Midbrain (tissue), 1 donor: ENCODE results near the gene SKAP1.
"Not testable (repeated sequence)": the region's sequence is repeated elsewhere in the genome, so short reads cannot be mapped to it uniquely, and the experiment has no call there.

Experiments used
- DNase-seq: peaks from one replicate; lab custom pipeline; 2025; lab: John Stamatoyannopoulos, UW

The SKAP1 gene

DNA sequence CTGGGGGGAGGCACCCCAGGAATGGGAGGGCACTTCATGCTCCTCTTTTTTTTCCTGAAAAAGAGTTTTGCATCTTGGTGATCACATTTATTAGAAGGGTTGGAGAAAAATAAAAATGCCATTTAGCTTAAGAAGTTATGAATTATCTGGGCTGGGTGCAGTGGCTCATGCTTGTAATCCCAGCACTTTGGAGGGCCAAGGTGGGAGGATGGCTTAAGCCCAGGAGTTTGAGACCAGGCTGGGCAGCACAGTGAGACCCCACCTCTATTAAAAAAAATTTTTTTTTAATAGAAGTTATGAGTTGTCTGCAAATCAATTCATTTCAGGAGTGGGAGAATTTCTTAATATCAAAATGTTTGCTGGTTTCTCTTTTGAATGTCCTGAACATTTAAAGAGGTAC, 219.0 kb downstream of the SKAP1 start:
- DNase-seq: no peak

DNA sequence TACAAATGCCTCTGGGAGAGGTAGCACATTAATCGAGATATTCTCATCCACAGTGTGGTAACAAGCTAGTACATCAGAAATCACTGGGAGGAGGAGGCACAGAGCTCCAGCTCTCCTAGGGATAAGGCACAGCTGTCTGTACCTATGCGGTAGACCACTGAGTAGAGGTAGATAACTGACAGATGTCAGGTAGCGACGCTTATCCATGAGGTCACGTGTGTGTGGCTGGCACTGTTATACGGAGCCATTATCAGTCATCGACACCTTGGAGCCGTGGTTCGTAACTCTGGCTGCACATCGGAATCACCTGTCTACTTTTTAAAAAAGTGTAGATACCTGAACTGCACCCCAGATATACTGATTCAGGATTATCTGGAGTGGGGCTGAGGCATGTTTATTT, 220.0 kb downstream of the SKAP1 start:
- no peak for DNase-seq

DNA sequence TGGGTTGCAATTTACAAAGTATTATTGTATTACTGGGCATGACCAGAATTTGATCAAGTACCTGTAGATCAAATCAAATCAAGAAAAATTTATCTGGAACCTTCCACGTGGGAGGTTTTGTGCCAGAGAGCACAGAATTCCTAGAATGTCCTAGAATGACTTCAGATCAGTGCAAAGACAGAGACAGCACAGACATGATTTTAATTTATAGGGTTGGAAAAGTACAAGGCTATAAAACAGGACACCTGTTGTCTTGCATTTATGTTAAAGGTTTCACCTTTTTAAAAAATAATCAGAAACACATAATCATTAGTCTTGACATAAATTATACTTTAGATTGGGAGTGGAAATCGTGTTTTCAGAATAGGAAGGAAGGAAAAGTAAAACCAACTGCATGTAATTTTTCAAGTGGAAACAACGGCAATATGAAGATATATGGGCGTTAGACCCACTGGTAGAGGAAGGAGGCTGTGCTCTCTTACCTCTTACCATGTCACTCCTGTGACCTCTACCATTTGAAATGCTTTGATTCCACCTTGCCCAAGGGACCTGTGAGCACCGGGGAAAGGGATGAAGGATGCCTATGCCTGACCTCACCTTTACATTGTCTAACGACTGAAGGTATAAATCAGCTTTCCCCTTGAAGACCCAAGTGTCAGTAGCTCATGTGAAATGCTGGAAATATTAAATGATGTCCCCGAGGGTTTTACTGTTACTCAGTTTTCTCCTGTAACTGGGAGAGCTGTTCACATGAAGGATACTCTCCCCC, 222.1 kb downstream of the SKAP1 start:
- no peak for DNase-seq

DNA sequence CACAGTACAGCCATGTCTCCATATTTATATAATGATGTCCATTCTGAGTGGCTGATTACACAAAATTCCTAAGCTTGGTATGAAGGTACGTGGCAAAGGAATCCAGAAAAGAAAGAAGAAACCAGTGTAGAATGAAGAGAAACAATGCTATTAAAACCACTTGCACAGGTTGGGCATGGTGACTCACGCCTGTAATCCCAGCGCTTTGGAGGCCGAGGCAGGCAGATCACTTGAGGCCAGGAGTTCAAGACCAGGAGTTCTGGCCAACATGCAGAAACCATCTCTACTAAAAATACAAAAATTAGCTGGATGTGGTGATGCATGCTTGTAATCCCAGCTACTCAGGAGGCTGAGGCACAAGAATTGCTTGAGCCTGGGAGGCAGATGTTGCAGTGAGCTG, 223.0 kb downstream of the SKAP1 start:
- DNase-seq: not testable (repeated sequence)

DNA sequence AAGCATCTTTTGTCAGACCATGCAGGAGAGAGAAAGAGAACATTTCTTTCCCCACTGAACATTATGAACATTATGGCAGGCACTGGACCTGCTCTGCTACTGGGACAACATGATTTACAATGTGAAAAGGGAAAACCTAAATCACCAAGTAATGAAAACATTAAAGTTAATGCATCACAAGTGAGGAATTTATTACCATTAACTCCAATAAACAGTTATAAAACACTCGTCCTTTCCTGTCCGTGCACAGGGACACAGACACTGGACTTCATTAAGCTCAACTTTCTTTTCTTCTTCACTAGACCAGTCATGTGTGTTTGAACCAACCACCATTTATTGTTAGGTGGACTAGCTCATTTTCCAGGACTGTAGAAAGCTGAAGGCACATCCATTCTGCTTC, 227.1 kb downstream of the SKAP1 start:
- DNase-seq: no peak

DNA sequence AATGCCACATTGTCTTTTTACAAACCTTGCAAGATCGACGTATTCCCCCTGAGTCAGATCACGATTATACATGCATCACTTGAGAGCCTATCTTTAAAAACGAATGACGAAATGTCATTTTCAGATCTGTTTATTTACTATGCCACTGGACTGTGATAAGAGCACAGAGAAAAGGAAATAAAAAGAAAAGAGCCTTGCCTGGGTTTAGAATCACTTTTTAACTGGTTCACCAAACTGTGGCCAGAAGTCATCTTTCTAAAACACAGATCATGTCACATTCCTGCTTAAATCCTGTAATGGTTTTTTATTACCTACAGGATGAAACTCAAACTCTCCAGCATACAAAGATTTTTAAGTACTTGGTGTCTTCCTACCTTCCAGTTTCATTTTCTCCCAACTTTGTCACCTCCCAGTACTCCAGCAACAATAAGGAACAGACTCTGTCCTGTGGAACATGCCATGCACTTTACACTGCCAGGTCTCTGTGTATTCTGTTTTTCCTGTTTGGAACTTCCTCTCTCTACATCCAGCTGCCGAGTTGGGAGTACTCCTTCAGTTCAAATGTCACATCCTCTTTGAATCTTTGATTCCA, 231.0 kb downstream of the SKAP1 start:
- DNase-seq: no peak

DNA sequence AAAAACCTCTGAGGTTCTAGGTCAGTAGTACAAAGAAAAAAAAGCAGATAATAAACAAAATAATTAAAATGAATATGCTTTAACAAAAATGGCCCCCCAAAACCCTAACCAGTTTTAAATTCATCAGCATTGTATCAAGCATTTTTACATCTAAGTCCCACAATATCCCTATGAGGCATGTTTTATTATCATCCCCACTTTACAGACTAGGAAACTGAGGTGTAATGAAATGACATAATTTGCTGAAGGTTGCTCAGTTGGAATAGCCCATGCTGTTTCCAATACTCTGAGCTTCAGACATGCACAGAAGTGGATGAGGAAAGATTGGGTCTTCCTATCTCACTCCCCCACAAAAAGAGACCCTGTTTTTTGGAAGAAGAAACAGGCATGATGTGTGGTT, 234.1 kb downstream of the SKAP1 start:
- DNase-seq: no peak

DNA sequence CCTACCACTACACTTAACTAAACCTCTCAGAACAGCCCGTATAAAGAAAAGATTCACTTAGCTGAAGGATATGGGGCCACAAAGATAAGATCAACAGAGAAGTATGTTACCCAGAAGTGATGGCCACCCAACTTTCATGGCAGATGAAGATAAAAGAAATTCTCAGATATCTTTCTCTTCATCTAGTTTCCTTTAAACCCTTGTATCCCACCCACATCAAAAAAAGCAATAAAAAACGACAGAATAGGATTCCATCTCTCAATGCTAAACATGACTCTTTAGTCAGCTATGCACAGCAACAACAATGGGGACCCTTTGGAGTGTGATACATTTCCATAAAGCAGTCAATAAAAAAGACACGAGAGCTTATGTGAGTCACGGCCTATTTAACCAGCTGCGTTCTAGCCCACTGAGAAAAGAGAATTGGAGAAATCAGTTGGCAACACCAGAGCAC, 235.9 kb downstream of the SKAP1 start:
- no peak for DNase-seq

DNA sequence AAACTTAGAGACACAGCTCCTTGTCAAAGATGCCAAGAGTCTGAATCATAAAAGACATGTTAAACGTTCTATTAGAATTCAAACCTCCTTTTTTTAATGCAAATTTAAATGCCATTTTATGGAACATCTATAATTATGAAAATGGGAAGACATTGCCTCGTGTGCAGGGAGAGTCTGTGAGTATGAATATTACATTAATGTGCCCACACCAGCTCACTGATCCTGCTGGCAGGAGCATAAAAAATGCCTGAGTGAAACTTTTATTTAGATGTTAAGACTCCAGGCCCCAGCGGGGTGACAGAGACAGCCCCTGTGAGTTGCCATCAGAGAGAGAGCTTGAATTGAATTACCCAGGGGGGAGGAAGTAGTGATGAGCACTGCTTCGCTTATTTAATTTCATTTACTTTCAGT, 237.7 kb downstream of the SKAP1 start:
- DNase-seq: no peak

DNA sequence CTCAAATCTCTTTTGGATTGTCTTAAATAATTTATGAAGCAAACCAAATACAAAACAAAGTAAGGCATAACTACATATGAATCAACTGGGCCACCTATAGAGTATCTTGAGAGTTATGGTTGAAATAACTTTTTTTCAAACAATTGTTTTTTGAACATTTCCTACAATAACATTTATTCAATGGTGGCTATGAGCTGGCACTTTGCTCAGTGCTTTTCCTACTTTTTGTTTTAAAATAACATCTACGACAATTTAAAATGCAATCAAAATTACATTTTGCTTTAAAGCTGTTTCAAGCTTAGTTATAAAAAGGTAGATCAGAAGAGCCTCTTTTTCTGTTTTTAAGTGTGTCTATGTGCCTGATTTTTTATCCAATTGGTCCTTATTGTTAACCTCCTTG, 238.7 kb downstream of the SKAP1 start:
- DNase-seq: no peak

DNA sequence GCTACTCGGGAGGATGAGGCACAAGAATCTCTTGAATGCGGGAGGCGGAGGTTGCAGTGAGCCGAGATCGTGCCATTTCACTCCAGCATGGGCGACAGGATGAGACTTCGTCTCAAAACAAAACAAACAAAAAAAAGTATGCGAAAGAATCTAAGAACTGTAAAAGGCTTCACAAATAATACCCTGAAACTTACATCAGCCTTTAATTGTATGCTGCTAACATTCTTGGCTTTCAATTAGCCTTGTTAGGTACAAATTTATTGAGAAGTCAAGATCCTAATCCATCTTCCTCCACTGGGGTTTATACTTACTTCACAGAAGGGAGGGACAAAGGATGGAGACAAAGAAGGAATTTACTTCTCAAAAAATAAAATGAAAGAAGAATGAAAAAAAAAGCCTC, 239.1 kb downstream of the SKAP1 start:
- DNase-seq: no peak

DNA sequence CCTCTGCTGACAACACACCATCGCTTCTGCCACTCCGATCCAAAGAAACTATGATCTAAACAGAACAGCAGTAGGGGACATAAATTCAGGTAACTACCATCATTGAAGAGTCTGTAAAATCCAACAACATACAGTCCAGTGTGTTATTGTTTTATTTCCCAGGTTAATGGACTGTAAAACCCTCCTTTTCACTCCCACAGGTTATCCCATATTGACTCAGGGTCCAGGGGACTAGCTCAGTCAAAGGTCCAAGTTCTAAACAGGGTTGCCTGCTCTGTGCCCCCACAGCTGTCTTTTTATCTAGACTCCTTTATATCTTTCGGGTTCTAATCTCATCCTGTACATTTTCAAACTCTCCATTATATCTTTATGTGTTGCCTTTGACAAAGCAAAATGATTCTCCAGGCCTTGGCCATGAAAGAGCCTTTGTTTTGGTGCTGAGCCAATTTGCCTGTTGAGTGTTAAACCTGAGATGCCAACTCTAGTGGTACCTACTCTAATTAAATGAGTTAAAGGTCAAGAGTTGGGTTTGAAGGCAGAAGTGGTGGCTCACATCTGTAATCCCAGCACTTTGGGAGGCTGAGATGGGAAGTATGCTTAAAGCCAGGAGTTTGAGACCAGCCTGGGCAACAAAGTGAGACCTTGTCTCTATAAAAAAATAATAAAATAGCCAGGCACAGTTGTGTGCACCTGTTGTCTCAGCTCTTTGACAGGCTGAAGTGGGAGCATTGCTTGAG, 242.0 kb downstream of the SKAP1 start:
- DNase-seq: no peak

DNA sequence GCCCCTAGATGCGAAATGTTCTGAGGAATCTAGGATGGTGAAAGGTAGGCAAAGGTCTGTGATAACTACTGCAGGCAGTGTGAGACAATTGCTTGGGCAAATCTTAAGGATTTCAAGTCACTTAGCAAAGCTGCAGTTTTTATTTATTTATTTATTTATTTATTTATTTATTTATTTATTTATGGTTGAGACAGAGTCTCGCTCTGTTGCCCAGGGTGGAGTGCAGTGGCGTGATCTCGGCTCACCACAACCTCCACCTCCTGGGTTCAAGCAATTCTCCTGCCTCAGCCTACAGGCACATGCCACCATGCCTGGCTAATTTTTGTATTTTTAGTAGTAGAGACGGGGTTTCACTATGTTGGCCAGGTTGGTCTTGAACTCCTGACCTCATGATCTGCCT, 243.7 kb downstream of the SKAP1 start:
- not testable (repeated sequence) for DNase-seq

DNA sequence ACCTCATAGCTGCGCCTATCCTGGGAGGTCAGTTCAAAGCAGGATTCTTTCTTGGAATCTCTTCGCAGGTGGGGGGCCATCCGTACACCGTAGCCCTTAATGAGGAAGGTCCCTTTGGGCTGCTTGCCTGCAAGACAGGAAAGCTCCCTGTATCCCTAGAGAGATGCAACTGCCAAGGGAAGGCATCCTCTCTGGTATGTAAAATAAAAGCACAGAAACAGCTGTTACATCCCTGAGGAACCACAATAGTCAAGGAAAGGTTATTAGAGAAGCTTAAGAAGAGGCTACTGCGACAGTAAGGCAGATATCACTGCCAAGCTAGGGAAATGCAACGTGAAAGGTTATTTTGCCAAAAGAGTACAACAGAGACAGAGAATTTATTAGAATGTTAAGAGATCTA, 245.3 kb downstream of the SKAP1 start:
- no peak for DNase-seq

DNA sequence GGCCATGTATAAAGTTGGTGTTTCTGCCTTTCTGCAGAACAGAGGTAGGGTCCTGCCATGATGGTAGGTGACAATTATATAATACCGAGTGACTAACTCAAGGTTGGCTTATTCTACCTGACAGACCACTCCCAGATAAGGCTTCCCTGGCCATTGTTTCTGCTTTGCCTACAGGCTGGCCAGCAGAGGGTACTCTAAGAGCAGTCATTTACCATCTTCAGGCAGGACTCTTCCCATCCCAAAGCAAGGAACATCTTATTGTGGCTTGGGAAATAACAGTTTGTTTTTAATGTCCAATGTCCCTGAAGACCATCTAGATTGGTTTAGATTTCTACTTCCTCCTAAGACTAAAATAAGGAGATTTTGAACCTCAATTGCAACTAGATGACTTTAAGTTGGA, 248.4 kb downstream of the SKAP1 start:
- no peak for DNase-seq

DNA sequence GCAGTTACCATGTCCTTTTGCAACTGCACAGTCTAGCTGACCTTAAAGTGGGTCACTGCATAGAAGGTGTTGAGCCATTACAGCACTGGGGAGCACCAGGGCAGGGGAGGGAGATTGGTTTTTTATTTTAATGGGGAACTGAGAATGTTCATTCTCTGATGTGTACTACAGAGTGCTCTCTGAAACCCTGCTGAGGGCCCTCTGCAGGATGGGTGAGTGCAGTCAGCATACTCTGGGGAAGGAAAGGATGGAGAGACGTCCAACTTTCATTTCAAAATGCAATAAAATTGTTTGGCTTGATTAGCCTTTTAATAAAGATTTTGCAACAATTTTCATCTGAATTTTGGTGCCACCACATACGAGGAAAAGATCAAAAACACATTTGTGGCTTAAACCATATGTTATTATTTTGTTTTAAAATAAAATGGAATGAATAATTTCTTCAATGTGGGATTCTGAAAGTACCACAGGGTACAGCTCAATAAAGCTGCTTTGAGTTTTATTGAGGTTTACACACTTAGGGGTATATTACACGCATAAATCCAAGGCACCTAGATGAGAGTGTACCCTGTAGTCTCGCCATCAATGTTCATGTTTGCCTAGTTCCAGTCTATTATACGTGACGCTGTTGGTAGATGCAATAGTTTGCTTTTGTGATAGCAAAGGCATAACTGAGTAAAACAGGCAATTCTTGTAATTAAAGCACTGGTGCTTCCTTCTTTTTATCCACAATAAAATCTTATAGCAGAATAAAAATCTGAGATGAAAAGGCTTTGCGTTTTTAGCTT, 249.0 kb downstream of the SKAP1 start:
- DNase-seq: no peak

DNA sequence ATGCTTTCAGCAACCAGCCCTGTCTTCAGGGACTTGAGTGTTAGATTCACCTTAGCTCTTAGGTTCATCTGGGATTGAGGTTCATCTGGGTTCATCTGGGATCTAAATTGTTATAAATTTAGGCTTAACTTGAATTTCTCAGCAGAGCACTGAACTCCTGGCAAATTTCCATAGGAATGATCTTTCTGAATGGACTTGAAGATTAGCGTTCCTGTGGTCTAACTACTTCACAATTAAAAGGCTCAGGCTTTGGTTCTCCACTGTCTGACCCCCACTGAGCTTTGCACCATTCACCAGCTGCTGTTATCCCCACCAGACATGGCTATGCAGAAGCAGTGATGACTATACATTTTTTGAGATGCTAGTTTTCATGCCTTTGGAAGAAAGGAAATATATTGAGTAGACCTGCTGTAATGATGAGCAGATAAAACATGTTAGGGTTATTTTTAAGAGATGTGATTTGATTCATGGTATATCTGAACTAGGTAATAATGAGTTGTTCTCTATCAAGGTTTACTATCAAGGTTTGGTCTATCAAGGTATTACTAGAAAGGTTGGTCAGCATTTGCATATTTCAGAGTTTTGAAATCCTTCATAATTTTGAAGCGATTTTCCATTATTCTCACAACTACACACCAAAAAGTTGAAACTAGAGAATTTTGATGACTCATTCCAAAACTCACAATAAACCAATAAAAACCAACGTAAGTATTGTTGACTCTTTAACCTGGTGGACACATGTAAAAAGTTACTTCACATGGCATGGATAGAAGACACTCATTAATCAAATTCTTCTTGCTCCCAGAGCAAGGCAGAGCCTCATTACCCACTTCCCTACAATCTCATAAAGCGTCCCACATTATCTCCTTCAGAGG, 250.7 kb downstream of the SKAP1 start:
- DNase-seq: no peak

DNA sequence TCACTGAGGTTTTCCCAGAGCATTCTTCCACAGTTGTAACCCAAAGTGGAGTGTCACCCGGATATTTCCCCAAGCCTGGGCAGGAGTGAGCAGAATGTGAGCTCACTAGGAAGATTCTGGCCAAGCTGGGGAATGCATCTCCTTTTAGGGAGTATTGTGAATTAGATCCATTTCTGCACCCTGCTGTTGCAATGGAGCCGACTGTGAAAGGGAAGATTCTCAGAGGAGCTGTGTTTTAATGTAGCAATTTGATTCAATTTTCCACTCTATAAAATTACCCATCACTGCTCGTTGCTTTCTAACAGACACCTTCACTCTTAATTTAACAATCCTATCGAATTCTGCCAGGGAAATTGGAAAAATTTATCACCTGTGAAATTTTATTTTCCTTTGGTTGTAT, 251.7 kb downstream of the SKAP1 start:
- DNase-seq: no peak

DNA sequence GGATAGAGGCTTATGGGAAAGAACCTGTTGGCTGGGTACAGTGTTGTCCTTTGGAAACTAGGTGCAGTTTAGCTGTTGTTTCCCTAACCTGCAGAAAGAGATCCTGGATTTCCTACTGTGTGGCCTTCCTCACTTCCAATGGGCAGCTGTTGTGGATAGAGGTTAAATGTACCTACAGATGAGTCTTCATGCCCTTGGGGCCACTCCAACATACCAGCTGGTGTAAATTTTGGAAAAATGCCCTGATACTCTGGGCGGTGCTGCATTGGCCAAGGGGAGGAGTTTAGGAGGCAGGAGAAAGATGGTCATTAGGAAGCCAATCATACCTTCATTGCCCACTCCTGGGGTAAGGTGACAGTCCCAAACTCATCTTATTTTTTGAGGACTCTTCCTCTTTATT, 252.2 kb downstream of the SKAP1 start:
- no peak for DNase-seq

DNA sequence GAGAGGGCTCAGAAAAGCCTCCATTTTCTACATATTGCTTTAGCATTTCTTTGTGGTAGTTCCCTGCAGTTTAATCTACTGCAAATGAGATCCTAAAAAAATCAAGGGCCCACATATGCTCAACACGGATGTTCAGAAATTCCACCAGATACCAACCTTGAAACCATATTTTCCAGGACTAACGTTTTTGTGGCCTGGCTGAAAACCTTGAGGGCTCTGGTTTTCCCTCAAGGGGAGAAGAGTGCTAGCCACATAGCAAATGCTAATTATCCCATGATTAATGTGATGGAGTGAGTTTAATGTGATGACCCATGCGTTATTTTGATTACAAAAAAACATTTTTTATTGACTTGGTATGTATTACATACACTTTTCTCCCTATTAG, 253.6 kb downstream of the SKAP1 start:
- DNase-seq: no peak

DNA sequence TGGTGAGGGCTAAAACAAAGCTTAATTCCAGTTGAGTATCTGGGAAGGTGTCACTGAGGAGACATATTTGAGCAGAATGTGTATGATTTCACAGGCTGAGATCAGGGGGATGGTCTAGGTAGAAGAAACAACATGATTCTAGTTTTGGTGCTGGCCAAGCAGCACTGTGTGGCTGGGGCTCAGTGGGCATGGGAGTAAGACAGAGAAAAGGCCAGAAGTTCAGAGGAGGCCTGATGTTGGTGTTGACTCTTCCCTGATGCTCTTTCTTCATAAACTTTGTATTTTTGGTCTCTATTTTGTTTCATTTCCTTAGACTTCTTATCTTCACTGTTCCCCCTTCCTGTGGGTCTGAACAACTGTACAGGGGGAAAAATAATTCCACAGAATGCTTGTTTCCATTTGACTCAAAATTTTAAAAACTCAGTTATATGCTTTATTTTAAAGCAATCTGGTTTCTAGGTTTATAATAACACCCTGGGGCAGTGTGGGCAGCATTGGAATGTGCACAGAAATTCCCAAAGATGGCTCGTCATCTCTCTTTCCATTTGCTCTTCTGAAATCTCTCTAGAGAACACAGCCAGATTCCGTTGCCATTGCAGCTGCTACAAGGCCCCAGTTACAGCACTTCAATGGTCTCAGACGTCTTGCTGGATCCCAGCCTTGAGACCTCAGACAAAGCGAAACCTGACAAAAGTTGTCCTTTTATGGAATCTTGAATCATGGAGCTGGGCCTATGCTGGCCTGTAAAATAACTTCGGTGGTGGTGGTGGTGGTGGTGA, 254.1 kb downstream of the SKAP1 start:
- DNase-seq: no peak
